SK-N-SH treated with all-trans-retinoic acid at 6 μM for 48 hours (cell line): ENCODE data around the gene TBC1D7.

Experiments used
- ATAC-seq: fragments of 200-7000 bp; cut with Tn5 transposase; 3 replicates; pipeline ENCODE4 v1.9.1; 2020; ENCODE audit warnings: mild to moderate bottlenecking, moderate library complexity
- ARNTL ChIP-seq: fragments of 450-650 bp; formaldehyde crosslinking; IDR thresholded peaks from 2 replicates; pipeline ENCODE4 v1.5.0; 2020; ENCODE audit warnings: low read depth, mild to moderate bottlenecking, moderate library complexity, borderline replicate concordance
- BACH2 ChIP-seq: fragments of 250-450 bp; sonication (Bioruptor Pico); IDR thresholded peaks from 2 replicates; pipeline ENCODE4 v1.9.0; 2021; ENCODE audit warnings: mild to moderate bottlenecking, borderline replicate concordance
- CSDC2 ChIP-seq: fragments of 250-450 bp; sonication (Bioruptor Pico); IDR thresholded peaks from 2 replicates; pipeline ENCODE4 v1.5.0; 2020; ENCODE audit warnings: mild to moderate bottlenecking, moderate library complexity
- ESRRG ChIP-seq: fragments of 250-450 bp; sonication (Bioruptor Pico); IDR thresholded peaks from 2 replicates; pipeline ENCODE4 v1.6.1; 2021; ENCODE audit warnings: mild to moderate bottlenecking
- GLIS3 ChIP-seq: fragments of 250-450 bp; sonication (Bioruptor Pico); IDR thresholded peaks from 2 replicates; pipeline ENCODE4 v1.5.0; 2020; ENCODE audit warnings: mild to moderate bottlenecking, moderate library complexity
- ISL1 ChIP-seq: fragments of 250-450 bp; sonication (Bioruptor Pico); IDR thresholded peaks from 2 replicates; pipeline ENCODE4 v2.1.2; 2022; ENCODE audit warnings: mild to moderate bottlenecking, moderate library complexity
- OSR1 ChIP-seq: fragments of 250-450 bp; sonication (Bioruptor Pico); IDR thresholded peaks from 2 replicates; pipeline ENCODE4 v1.8.0; 2022; ENCODE audit warnings: moderate library complexity, mild to moderate bottlenecking, inconsistent platforms
- PPARA ChIP-seq: fragments of 250-450 bp; sonication (Bioruptor Pico); IDR thresholded peaks from 2 replicates; pipeline ENCODE4 v1.5.0; 2020; ENCODE audit warnings: mild to moderate bottlenecking, borderline replicate concordance
- SNAI2 ChIP-seq: fragments of 250-450 bp; sonication (Bioruptor Pico); IDR thresholded peaks from 2 replicates; pipeline ENCODE4 v1.5.0; 2020; ENCODE audit warnings: mild to moderate bottlenecking, moderate library complexity
- TCF4 ChIP-seq: fragments of 250-450 bp; sonication (Bioruptor Pico); IDR thresholded peaks from 2 replicates; pipeline ENCODE4 v1.8.0; 2021; ENCODE audit warnings: mild to moderate bottlenecking, moderate library complexity, borderline replicate concordance
- TOX ChIP-seq: fragments of 250-450 bp; sonication (Bioruptor Pico); IDR thresholded peaks from 2 replicates; pipeline ENCODE4 v1.8.0; 2021; ENCODE audit warnings: mild to moderate bottlenecking, moderate library complexity, borderline replicate concordance
- ZC3H10 ChIP-seq: fragments of 250-450 bp; sonication (Bioruptor Pico); IDR thresholded peaks from 2 replicates; pipeline ENCODE4 v1.5.1; 2021; ENCODE audit warnings: mild to moderate bottlenecking, moderate library complexity
- ZFP3 ChIP-seq: fragments of 250-450 bp; sonication (Bioruptor Pico); IDR thresholded peaks from 2 replicates; pipeline ENCODE4 v1.5.0; 2020; ENCODE audit warnings: mild to moderate bottlenecking, moderate library complexity
- ZNF565 ChIP-seq: fragments of 450-650 bp; formaldehyde crosslinking; conservative IDR thresholded peaks from 2 replicates; pipeline ENCODE4 v1.5.0; 2020; ENCODE audit warnings: low read depth, mild to moderate bottlenecking, moderate library complexity
- ZNF70 ChIP-seq: fragments of 450-650 bp; formaldehyde crosslinking; IDR thresholded peaks from 2 replicates; pipeline ENCODE4 v1.5.0; 2020; ENCODE audit warnings: mild to moderate bottlenecking, moderate library complexity
- ZNF8 ChIP-seq: fragments of 450-650 bp; formaldehyde crosslinking; IDR thresholded peaks from 2 replicates; pipeline ENCODE4 v1.5.0; 2020; ENCODE audit warnings: mild to moderate bottlenecking, moderate library complexity
- TF ChIP-seq, protein P1 (sequence below): fragments of 250-450 bp; sonication (Bioruptor Pico); IDR thresholded peaks from 2 replicates; pipeline ENCODE4 v1.8.0; 2021; ENCODE audit warnings: low read depth, mild to moderate bottlenecking, moderate library complexity, borderline replicate concordance
- TF ChIP-seq, protein P2 (sequence below): fragments of 250-450 bp; sonication (Bioruptor Pico); IDR thresholded peaks from 2 replicates; pipeline ENCODE4 v1.5.0; 2020; ENCODE audit warnings: mild to moderate bottlenecking, moderate library complexity
- TF ChIP-seq, protein P3 (sequence below): fragments of 250-450 bp; sonication (Bioruptor Pico); IDR thresholded peaks from 2 replicates; pipeline ENCODE4 v1.5.1; 2020; ENCODE audit warnings: low read depth, mild to moderate bottlenecking, moderate library complexity
- TF ChIP-seq, protein P4 (sequence below): fragments of 250-450 bp; sonication (Bioruptor Pico); IDR thresholded peaks from 2 replicates; pipeline ENCODE4 v1.8.0; 2020; ENCODE audit warnings: mild to moderate bottlenecking, moderate library complexity, borderline replicate concordance

TBC1D7 gene

DNA sequence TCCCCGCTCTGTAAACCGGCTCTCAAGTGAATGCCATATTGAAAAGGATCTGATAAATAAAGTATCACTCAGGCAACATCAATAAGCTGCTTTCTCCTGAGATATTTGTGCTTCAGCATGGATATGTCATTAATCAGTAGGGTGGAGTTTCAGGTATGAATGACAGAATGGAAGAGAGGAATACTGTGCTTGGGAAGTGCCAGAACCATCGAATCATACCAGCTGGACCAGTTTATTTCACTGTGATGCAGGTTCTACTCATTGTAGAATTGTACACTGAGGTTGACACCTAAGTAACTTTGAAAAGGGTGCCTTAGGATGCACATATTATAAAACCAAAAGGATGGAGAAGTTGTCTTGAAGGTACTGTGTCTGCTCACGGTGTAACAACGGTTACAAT lies 17.9 kb upstream of the TBC1D7 start:
- TF ChIP-seq, protein P1, sequence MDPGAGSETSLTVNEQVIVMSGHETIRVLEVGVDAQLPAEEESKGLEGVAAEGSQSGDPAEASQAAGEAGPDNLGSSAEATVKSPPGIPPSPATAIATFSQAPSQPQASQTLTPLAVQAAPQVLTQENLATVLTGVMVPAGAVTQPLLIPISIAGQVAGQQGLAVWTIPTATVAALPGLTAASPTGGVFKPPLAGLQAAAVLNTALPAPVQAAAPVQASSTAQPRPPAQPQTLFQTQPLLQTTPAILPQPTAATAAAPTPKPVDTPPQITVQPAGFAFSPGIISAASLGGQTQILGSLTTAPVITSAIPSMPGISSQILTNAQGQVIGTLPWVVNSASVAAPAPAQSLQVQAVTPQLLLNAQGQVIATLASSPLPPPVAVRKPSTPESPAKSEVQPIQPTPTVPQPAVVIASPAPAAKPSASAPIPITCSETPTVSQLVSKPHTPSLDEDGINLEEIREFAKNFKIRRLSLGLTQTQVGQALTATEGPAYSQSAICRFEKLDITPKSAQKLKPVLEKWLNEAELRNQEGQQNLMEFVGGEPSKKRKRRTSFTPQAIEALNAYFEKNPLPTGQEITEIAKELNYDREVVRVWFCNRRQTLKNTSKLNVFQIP: no peak
- no peak for TF ChIP-seq ESRRG (CRISPR knock-in tag)
- no peak for TF ChIP-seq TCF4
- TF ChIP-seq ZFP3: no peak
- no peak for TF ChIP-seq PPARA (CRISPR knock-in tag)
- no peak for TF ChIP-seq ZC3H10 (CRISPR knock-in tag)
- TF ChIP-seq TOX (CRISPR knock-in tag): no peak
- no peak for TF ChIP-seq ZNF70 (CRISPR knock-in tag)
- no peak for TF ChIP-seq BACH2 (CRISPR knock-in tag)
- no peak for TF ChIP-seq GLIS3
- TF ChIP-seq, protein P2, sequence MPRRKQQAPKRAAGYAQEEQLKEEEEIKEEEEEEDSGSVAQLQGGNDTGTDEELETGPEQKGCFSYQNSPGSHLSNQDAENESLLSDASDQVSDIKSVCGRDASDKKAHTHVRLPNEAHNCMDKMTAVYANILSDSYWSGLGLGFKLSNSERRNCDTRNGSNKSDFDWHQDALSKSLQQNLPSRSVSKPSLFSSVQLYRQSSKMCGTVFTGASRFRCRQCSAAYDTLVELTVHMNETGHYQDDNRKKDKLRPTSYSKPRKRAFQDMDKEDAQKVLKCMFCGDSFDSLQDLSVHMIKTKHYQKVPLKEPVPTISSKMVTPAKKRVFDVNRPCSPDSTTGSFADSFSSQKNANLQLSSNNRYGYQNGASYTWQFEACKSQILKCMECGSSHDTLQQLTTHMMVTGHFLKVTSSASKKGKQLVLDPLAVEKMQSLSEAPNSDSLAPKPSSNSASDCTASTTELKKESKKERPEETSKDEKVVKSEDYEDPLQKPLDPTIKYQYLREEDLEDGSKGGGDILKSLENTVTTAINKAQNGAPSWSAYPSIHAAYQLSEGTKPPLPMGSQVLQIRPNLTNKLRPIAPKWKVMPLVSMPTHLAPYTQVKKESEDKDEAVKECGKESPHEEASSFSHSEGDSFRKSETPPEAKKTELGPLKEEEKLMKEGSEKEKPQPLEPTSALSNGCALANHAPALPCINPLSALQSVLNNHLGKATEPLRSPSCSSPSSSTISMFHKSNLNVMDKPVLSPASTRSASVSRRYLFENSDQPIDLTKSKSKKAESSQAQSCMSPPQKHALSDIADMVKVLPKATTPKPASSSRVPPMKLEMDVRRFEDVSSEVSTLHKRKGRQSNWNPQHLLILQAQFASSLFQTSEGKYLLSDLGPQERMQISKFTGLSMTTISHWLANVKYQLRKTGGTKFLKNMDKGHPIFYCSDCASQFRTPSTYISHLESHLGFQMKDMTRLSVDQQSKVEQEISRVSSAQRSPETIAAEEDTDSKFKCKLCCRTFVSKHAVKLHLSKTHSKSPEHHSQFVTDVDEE (CRISPR knock-in tag): no peak
- TF ChIP-seq OSR1 (CRISPR knock-in tag): no peak
- no peak for TF ChIP-seq CSDC2 (CRISPR knock-in tag)
- ATAC-seq: no peak

DNA sequence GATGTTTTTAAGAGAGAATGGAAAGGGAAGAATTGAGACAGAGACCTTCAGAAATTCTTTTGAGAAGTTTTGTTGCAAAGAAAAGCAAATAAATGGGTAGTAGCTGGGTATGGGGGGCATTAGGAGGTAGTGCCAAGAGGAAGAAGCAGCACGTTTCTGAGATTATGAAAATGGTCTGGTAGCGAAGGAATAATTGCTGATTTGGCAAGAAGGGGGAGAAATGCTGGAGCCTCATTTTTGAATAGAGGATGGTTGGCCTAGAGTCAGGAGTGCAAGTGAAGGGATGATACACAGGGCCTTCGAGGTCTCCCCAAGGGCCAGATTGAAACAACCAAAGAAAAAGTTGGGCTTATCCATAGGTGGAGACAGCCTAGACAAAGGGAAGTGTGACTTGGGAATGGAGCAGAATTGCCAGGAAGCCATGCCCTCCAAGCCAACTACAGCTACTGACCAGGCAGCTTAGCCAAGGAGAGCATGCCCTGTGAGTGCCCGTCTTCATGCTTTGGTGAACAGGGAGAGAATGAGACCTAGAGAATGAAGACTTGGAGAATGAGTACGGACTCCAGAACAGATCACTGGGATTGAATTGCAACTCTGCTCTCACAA lies 14.2 kb upstream of the TBC1D7 start:
- no peak for ATAC-seq
- TF ChIP-seq ZNF565 (no peak), ISL1 (CRISPR knock-in tag) (no peak), PPARA (CRISPR knock-in tag) (no peak), SNAI2 (CRISPR knock-in tag) (no peak), GLIS3 (no peak)
- TF ChIP-seq, protein P2 (CRISPR knock-in tag): no peak
- TF ChIP-seq, protein P3, sequence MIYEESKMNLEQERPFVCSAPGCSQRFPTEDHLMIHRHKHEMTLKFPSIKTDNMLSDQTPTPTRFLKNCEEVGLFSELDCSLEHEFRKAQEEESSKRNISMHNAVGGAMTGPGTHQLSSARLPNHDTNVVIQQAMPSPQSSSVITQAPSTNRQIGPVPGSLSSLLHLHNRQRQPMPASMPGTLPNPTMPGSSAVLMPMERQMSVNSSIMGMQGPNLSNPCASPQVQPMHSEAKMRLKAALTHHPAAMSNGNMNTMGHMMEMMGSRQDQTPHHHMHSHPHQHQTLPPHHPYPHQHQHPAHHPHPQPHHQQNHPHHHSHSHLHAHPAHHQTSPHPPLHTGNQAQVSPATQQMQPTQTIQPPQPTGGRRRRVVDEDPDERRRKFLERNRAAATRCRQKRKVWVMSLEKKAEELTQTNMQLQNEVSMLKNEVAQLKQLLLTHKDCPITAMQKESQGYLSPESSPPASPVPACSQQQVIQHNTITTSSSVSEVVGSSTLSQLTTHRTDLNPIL: no peak

DNA sequence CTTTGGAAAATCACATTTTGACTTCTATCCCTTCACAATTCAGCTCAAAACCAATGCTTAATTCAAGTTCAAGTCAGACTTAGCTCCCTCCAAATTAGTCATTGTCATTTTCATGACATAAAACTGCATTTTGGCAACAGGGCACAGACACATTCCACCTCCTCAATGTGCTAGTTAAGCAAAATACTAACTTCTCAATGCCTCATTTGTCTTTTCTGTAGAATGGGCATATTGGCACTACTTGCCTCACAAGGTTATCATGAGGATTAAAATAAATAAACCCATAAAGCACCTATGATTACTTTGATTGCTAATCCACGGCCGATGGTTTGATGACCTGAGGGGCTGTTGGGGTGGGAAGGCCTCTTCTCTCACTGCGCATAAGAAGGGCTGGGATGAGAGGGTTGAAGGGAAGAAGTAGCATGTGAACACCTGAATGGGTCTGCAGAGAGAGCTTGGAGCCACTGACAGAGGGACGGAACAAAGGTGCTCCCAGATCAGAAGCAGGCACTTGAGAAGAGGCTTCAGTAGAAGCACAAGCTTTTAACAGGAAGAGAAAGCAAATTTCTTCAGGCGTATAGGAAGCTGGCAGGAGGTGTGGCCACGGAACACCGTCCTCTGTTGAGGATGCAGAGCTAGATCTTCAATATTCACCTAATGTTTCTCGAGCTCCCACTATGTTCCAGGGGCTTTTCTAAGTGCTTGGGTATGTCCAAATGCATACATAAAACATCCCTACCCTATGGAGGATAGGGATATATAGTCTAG lies 11.7 kb upstream of the TBC1D7 start:
- no peak for ATAC-seq
- TF ChIP-seq GLIS3: no peak
- TF ChIP-seq ZNF565: no peak
- no peak for TF ChIP-seq ISL1 (CRISPR knock-in tag)
- TF ChIP-seq, protein P2 (CRISPR knock-in tag): no peak
- TF ChIP-seq ARNTL: no peak
- TF ChIP-seq ESRRG (CRISPR knock-in tag): no peak
- TF ChIP-seq TOX (CRISPR knock-in tag): no peak
- TF ChIP-seq CSDC2 (CRISPR knock-in tag): no peak
- TF ChIP-seq, protein P1: no peak
- TF ChIP-seq BACH2 (CRISPR knock-in tag): no peak
- no peak for TF ChIP-seq SNAI2 (CRISPR knock-in tag)
- no peak for TF ChIP-seq TCF4
- no peak for TF ChIP-seq OSR1 (CRISPR knock-in tag)
- no peak for TF ChIP-seq ZNF70 (CRISPR knock-in tag)
- TF ChIP-seq, protein P4, sequence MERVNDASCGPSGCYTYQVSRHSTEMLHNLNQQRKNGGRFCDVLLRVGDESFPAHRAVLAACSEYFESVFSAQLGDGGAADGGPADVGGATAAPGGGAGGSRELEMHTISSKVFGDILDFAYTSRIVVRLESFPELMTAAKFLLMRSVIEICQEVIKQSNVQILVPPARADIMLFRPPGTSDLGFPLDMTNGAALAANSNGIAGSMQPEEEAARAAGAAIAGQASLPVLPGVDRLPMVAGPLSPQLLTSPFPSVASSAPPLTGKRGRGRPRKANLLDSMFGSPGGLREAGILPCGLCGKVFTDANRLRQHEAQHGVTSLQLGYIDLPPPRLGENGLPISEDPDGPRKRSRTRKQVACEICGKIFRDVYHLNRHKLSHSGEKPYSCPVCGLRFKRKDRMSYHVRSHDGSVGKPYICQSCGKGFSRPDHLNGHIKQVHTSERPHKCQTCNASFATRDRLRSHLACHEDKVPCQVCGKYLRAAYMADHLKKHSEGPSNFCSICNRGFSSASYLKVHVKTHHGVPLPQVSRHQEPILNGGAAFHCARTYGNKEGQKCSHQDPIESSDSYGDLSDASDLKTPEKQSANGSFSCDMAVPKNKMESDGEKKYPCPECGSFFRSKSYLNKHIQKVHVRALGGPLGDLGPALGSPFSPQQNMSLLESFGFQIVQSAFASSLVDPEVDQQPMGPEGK (CRISPR knock-in tag): no peak
- TF ChIP-seq ZNF8 (CRISPR knock-in tag): no peak
